GM23338 (cell line): ENCODE measurements around the gene ZNF567. TPM values are rescaled to one million over a fixed set of nuclear protein-coding genes. Genes with fewer than 3 reads are reported as not detected.

Source experiments
- ATAC-seq: fragments of 200-7000 bp; cut with Tn5 transposase; 3 replicates; pipeline ENCODE4 v1.9.1; 2020
- DNase-seq: peaks from one replicate; pipeline ENCODE4 v3.0.0-alpha.2; 2015; ENCODE audit warnings: low spot score
- H2AFZ ChIP-seq: fragments of 200-600 bp; sonication (generic); 2 replicates; pipeline ENCODE4 v1.8.0; 2016; ENCODE audit warnings: antibody characterized with exemption, mild to moderate bottlenecking, moderate library complexity
- H3F3A ChIP-seq: fragments of 200-600 bp; sonication (generic); replicated peaks from 2 replicates; pipeline ENCODE4 v1.8.0; 2017; ENCODE audit warnings: antibody characterized with exemption, mixed run types, low read depth
- H3K27ac ChIP-seq: fragments of 200-600 bp; sonication (generic); 2 replicates; pipeline ENCODE4 v1.6.1; 2016; ENCODE audit warnings: low read depth
- H3K27me3 ChIP-seq: fragments of 200-600 bp; sonication (generic); 2 replicates; pipeline ENCODE4 v1.8.0; 2016; ENCODE audit warnings: mild to moderate bottlenecking, mixed run types, moderate library complexity; ENCODE audit not compliant: insufficient read depth
- H3K36me3 ChIP-seq: fragments of 200-600 bp; sonication (generic); 2 replicates; pipeline ENCODE4 v1.8.0; 2016; ENCODE audit warnings: mild to moderate bottlenecking; ENCODE audit not compliant: insufficient read depth
- H3K4me1 ChIP-seq: fragments of 200-600 bp; sonication (generic); 2 replicates; pipeline ENCODE4 v1.8.0; 2016; ENCODE audit warnings: mild to moderate bottlenecking, moderate library complexity; ENCODE audit not compliant: insufficient read depth
- H3K4me2 ChIP-seq: fragments of 200-600 bp; sonication (generic); 2 replicates; pipeline ENCODE4 v1.7.1; 2017; ENCODE audit warnings: mixed run types
- H3K4me3 ChIP-seq: fragments of 200-600 bp; sonication (generic); 2 replicates; pipeline ENCODE4 v1.6.1; 2016; ENCODE audit warnings: mixed run types
- H3K79me2 ChIP-seq: fragments of 200-600 bp; sonication (generic); replicated peaks from 2 replicates; pipeline ENCODE4 v1.8.0; 2017; ENCODE audit warnings: mild to moderate bottlenecking; ENCODE audit not compliant: insufficient read depth
- H3K9me2 ChIP-seq: fragments of 200-600 bp; sonication (generic); 2 replicates; pipeline ENCODE4 v1.8.0; 2017; ENCODE audit not compliant: insufficient read depth
- H4K20me1 ChIP-seq: fragments of 200-600 bp; sonication (generic); replicated peaks from 2 replicates; pipeline ENCODE4 v1.8.0; 2017; ENCODE audit warnings: mild to moderate bottlenecking; ENCODE audit not compliant: insufficient read depth
- H3K27ac Mint-ChIP-seq: 2 replicates; pipeline ENCODE4 v1.8.0; 2020; ENCODE audit warnings: inconsistent platforms, mild to moderate bottlenecking, moderate library complexity, mixed read lengths
- H3K27me3 Mint-ChIP-seq: 3 replicates; pipeline ENCODE4 v1.8.0; 2022; ENCODE audit warnings: low read depth, mild to moderate bottlenecking, moderate library complexity, mixed read lengths, inconsistent platforms; ENCODE audit not compliant: insufficient read depth, poor library complexity
- H3K36me3 Mint-ChIP-seq: 3 replicates; pipeline ENCODE4 v1.8.0; 2021; ENCODE audit warnings: low read depth, mild to moderate bottlenecking, inconsistent platforms, moderate library complexity, mixed read lengths
- H3K4me1 Mint-ChIP-seq: 3 replicates; pipeline ENCODE4 v1.8.0; 2020; ENCODE audit warnings: mild to moderate bottlenecking, inconsistent platforms, mixed read lengths
- H3K4me3 Mint-ChIP-seq: 3 replicates; pipeline ENCODE4 v1.8.0; 2021; ENCODE audit warnings: moderate library complexity, mild to moderate bottlenecking, inconsistent platforms, mixed read lengths
- H3K9me3 Mint-ChIP-seq: 3 replicates; pipeline ENCODE4 v1.8.0; 2020; ENCODE audit warnings: moderate library complexity, mild to moderate bottlenecking, inconsistent platforms, mixed read lengths
- CREB1 ChIP-seq: fragments of 250-450 bp; sonication (Bioruptor Pico); IDR thresholded peaks from 2 replicates; pipeline ENCODE4 v1.5.0; 2020; ENCODE audit warnings: low read depth, mild to moderate bottlenecking, moderate library complexity
- ZNF114 ChIP-seq: fragments of 250-450 bp; sonication (Bioruptor Pico); IDR thresholded peaks from 2 replicates; pipeline ENCODE4 v1.5.0; 2020; ENCODE audit warnings: mild to moderate bottlenecking, moderate library complexity
- ZNF331 ChIP-seq: fragments of 250-450 bp; sonication (Bioruptor Pico); IDR thresholded peaks from 2 replicates; pipeline ENCODE4 v1.5.0; 2020; ENCODE audit warnings: low read depth, mild to moderate bottlenecking, moderate library complexity
- ZNF462 ChIP-seq: fragments of 250-450 bp; sonication (Bioruptor Pico); IDR thresholded peaks from 2 replicates; pipeline ENCODE4 v1.5.0; 2020; ENCODE audit warnings: mild to moderate bottlenecking, moderate library complexity
- polyA plus RNA-seq: library from polyadenylated mRNA; unstranded; fragments of >200 nt; fragmentation: Nextera tagmentation; extraction: Ambion mirVana; gene quantifications from 2 replicates; pipeline ENCODE4 v1.2.1, GENCODE V29; 2016
- total RNA-seq: library from RNA; depleted of rRNA; stranded (reverse); fragments of >200 nt; shearing (Covaris generic); gene quantifications from 2 replicates; pipeline ENCODE4 v1.2.3, GENCODE V29; 2014
- TF ChIP-seq, protein P1 (sequence below): IDR thresholded peaks from 2 replicates; pipeline ENCODE4 v1.6.1; 2016; ENCODE audit warnings: antibody characterized with exemption
- TF ChIP-seq, protein P2 (sequence below), 2 experiments: fragments of 200-600 bp in 1 of 2; sonication (generic) in 1 of 2; conservative IDR thresholded peaks; 2 replicates each; pipeline versions ENCODE4 v1.5.1 to v1.6.1; 2016 to 2017; ENCODE audit warnings: antibody characterized with exemption in 2 of 2, low read depth in 2 of 2, mild to moderate bottlenecking in 2 of 2, moderate library complexity in 1 of 2

The ZNF567 gene
- total and polyA plus RNA-seq, 2 experiments from 2014 or later, result 15.6 to 17.6 TPM

GRCh38 chr19:36709423-36709822, 22.0 kb downstream of the ZNF567 start:
- no peak overlapping the region for H2AFZ ChIP-seq
- no peak overlapping the region for H3K27ac ChIP-seq
- no peaks in the 10 kb centered on the region for H3K27me3 ChIP-seq
- no peaks in the 10 kb centered on the region for H4K20me1 ChIP-seq
- Mint-ChIP-seq H3K4me3 (no peak overlapping the region), H3K9me3 (peaks cover 100% of the 10 kb centered on the region), H3K4me1 (no peaks in the 10 kb centered on the region), H3K36me3 (peaks cover 100% of the 10 kb centered on the region), H3K27ac (no peak overlapping the region), H3K27me3 (no peaks in the 10 kb centered on the region)
- H3K4me1 ChIP-seq, result no peaks in the 10 kb centered on the region
- no peak for TF ChIP-seq ZNF331
- TF ChIP-seq CREB1 (CRISPR knock-in tag), result no peak
- TF ChIP-seq, protein P1, sequence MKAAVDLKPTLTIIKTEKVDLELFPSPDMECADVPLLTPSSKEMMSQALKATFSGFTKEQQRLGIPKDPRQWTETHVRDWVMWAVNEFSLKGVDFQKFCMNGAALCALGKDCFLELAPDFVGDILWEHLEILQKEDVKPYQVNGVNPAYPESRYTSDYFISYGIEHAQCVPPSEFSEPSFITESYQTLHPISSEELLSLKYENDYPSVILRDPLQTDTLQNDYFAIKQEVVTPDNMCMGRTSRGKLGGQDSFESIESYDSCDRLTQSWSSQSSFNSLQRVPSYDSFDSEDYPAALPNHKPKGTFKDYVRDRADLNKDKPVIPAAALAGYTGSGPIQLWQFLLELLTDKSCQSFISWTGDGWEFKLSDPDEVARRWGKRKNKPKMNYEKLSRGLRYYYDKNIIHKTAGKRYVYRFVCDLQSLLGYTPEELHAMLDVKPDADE, result no peak
- TF ChIP-seq, protein P2, sequence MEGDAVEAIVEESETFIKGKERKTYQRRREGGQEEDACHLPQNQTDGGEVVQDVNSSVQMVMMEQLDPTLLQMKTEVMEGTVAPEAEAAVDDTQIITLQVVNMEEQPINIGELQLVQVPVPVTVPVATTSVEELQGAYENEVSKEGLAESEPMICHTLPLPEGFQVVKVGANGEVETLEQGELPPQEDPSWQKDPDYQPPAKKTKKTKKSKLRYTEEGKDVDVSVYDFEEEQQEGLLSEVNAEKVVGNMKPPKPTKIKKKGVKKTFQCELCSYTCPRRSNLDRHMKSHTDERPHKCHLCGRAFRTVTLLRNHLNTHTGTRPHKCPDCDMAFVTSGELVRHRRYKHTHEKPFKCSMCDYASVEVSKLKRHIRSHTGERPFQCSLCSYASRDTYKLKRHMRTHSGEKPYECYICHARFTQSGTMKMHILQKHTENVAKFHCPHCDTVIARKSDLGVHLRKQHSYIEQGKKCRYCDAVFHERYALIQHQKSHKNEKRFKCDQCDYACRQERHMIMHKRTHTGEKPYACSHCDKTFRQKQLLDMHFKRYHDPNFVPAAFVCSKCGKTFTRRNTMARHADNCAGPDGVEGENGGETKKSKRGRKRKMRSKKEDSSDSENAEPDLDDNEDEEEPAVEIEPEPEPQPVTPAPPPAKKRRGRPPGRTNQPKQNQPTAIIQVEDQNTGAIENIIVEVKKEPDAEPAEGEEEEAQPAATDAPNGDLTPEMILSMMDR (conservative IDR thresholded peaks at IDR 0.05; ENCODE audit: low read depth in 2 of 2), result no peak
- no peak for TF ChIP-seq ZNF462 (CRISPR knock-in tag)
- TF ChIP-seq ZNF114 (CRISPR knock-in tag), result no peak
- H3K9me2 ChIP-seq, result no peaks in the 10 kb centered on the region
- H3K79me2 ChIP-seq, result peaks cover 70% of the 10 kb centered on the region
- no peaks in the 10 kb centered on the region for H3F3A ChIP-seq
- ATAC-seq (no peak), DNase-seq (no peak)
- H3K4me2 ChIP-seq, result no peak overlapping the region
- H3K36me3 ChIP-seq, result peaks cover 38% of the 10 kb centered on the region
- H3K4me3 ChIP-seq, result no peak overlapping the region
